NCI-H2081 treated with DMSO at 0.1 percent for 48 hours (cell line): ENCODE results near the gene IRF7.

Experiments used
- DNase-seq: peaks from one replicate; lab custom pipeline; 2025; lab: John Stamatoyannopoulos, UW

Gene IRF7

DNA sequence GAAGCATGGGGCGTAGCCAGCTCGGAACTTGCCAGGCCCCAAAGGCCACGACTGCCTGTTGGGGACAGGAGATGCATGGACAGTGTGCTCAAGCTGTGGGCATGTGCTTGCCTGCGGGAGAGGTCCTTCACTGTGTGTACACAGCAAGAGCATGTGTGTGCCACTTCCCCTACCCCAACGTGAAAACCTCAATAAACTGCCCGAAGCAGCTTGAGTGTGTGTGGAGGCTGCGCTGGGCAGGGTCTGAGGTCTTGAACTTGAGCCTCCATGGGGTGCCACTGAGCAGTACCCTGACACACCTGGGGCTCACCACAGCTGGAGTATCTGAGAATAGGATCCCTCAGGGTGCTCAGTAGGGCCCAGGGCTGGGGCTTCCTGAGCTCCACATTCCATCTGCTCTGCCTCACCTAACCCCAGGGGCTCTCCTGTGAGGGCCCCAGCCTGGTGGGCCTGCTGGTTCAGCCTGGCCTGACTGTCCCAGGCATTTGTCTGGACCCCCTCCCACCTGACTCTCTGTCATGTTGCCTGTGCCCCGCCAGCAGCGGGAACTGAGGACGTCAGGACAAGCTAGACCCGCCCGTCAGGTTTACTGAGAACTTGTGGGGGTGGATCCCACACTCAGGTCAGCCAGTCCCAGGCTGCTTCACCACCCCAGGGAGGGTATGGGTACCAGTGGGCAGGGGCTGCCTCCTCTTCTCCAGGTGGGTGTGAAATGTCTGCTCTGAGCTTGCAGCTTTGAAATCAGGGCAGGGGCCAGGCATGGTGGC lies 51.8 kb downstream of the IRF7 start:
- DNase-seq = no peak

DNA sequence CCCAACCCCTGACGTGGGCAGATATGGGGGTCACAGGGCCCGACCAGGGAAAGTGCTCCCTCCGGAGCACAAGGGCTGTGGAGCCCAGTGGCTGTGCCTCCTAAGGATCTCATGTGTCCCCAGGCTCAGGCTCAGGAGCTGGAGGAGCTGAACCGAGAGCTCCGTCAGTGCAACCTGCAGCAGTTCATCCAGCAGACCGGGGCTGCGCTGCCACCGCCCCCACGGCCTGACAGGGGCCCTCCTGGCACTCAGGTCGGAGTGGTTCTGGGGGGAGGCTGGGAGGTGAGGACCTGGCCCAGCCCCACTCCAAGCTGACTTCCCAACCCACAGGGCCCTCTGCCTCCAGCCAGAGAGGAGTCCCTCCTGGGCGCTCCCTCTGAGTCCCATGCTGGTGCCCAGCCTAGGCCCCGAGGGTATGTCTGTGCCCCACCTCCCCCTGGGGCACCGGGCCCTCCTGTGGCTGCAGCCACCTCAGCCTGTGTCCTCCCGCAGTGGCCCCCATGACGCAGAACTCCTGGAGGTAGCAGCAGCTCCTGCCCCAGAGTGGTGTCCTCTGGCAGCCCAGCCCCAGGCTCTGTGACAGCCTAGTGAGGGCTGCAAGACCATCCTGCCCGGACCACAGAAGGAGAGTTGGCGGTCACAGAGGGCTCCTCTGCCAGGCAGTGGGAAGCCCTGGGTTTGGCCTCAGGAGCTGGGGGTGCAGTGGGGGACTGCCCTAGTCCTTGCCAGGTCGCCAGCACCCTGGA lies 52.5 kb downstream of the IRF7 start:
- DNase-seq = no peak
